Liver (tissue), 9 donors: Measurements from ENCODE around the gene PSMD4. TPM values are rescaled to one million over a fixed set of nuclear protein-coding genes. Genes with fewer than 3 reads are reported as not detected.

ENCODE experiments used
- DNase-seq: peaks from one replicate; pipeline ENCODE4 v3.0.0-alpha.2; 2017; ENCODE audit warnings: low spot score
- H3K27ac ChIP-seq, 2 donors: one replicate each; pipeline ENCODE4 v1.7.0; 2013; ENCODE audit warnings: inconsistent platforms in 2 of 2, low read length in 2 of 2, control low read depth in 1 of 2, low read depth in 1 of 2, mild to moderate bottlenecking in 1 of 2
- H3K27me3 ChIP-seq, 4 donors: one replicate each; pipeline versions ENCODE4 v1.6.1 to v1.7.0; 2013; ENCODE audit warnings: low read length in 3 of 4, inconsistent platforms in 1 of 4, mild to moderate bottlenecking in 1 of 4, moderate library complexity in 1 of 4; ENCODE audit not compliant: control insufficient read depth in 4 of 4, insufficient read depth in 4 of 4
- H3K36me3 ChIP-seq, 4 donors: one replicate each; pipeline versions ENCODE4 v1.6.1 to v1.7.0; 2013; ENCODE audit warnings: low read length in 3 of 4, mild to moderate bottlenecking in 3 of 4, low read depth in 1 of 4, moderate library complexity in 1 of 4; ENCODE audit not compliant: control insufficient read depth in 4 of 4, insufficient read depth in 3 of 4
- H3K4me1 ChIP-seq, 4 donors: one replicate each; pipeline versions ENCODE4 v1.6.1 to v1.7.0; 2013; ENCODE audit warnings: low read length in 3 of 4, mild to moderate bottlenecking in 3 of 4, moderate library complexity in 1 of 4; ENCODE audit not compliant: control insufficient read depth in 4 of 4, insufficient read depth in 4 of 4
- H3K4me3 ChIP-seq, 3 donors: one replicate each; pipeline versions ENCODE4 v1.6.1 to v1.7.0; 2013; ENCODE audit warnings: low read length in 3 of 3, control low read depth in 1 of 3, low read depth in 1 of 3, mild to moderate bottlenecking in 1 of 3
- H3K9ac ChIP-seq, 2 donors: one replicate each; pipeline ENCODE4 v1.7.0; 2013; ENCODE audit warnings: low read length in 2 of 2, mild to moderate bottlenecking in 2 of 2, moderate library complexity in 2 of 2, control low read depth in 1 of 2, low read depth in 1 of 2
- H3K9me3 ChIP-seq, 4 donors: one replicate each; pipeline versions ENCODE4 v1.6.1 to v1.7.0; 2013; ENCODE audit warnings: low read length in 3 of 4; ENCODE audit not compliant: control insufficient read depth in 4 of 4
- ATF3 ChIP-seq: IDR thresholded peaks from 2 replicates; pipeline ENCODE4 v1.6.1; 2016; ENCODE audit warnings: antibody characterized with exemption
- CTCF ChIP-seq: fragments of 150-350 bp; IDR thresholded peaks from 2 replicates; pipeline ENCODE4 v1.5.1; 2017; ENCODE audit warnings: improper control_type of control experiment, low read depth, low read length; ENCODE audit not compliant: missing input control
- EGR1 ChIP-seq, 2 donors: IDR thresholded peaks; 2 replicates each; pipeline ENCODE4 v1.6.1; 2016 to 2018; ENCODE audit warnings: antibody characterized with exemption in 2 of 2, low read depth in 2 of 2
- FOXA1 ChIP-seq: IDR thresholded peaks from 2 replicates; pipeline ENCODE4 v1.6.1; 2016; ENCODE audit warnings: antibody characterized with exemption
- FOXA2 ChIP-seq: IDR thresholded peaks from 2 replicates; pipeline ENCODE4 v1.6.1; 2016; ENCODE audit warnings: antibody characterized with exemption
- GABPA ChIP-seq, 2 donors: IDR thresholded peaks in 1 of 2; conservative IDR thresholded peaks in 1 of 2; 2 replicates each; pipeline ENCODE4 v1.6.1; 2016; ENCODE audit warnings: antibody characterized with exemption in 2 of 2, mild to moderate bottlenecking in 1 of 2, moderate library complexity in 1 of 2
- HNF4G ChIP-seq: IDR thresholded peaks from 2 replicates; pipeline ENCODE4 v1.6.1; 2016; ENCODE audit warnings: antibody characterized with exemption
- JUND ChIP-seq, 2 donors: IDR thresholded peaks; 2 replicates each; pipeline ENCODE4 v1.6.1; 2016; ENCODE audit warnings: antibody characterized with exemption in 2 of 2
- MAX ChIP-seq: IDR thresholded peaks from 2 replicates; pipeline ENCODE4 v1.6.1; 2016; ENCODE audit warnings: antibody characterized with exemption
- NR2F2 ChIP-seq: IDR thresholded peaks from 2 replicates; pipeline ENCODE4 v1.6.1; 2016; ENCODE audit warnings: antibody characterized with exemption
- RAD21 ChIP-seq, 2 donors: IDR thresholded peaks; 2 replicates each; pipeline ENCODE4 v1.6.1; 2016; ENCODE audit warnings: antibody characterized with exemption in 2 of 2, mild to moderate bottlenecking in 2 of 2
- REST ChIP-seq: IDR thresholded peaks from 2 replicates; pipeline ENCODE4 v1.6.1; 2016; ENCODE audit warnings: antibody characterized with exemption, mild to moderate bottlenecking
- RXRA ChIP-seq, 2 donors: IDR thresholded peaks; 2 replicates each; pipeline ENCODE4 v1.6.1; 2017 to 2018; ENCODE audit warnings: antibody characterized with exemption in 2 of 2, mild to moderate bottlenecking in 1 of 2
- SP1 ChIP-seq: IDR thresholded peaks from 2 replicates; pipeline ENCODE4 v1.6.1; 2018; ENCODE audit warnings: antibody characterized with exemption, mild to moderate bottlenecking
- YY1 ChIP-seq: IDR thresholded peaks from 2 replicates; pipeline ENCODE4 v1.6.1; 2016; ENCODE audit warnings: antibody characterized with exemption, mild to moderate bottlenecking
- ZBTB33 ChIP-seq: IDR thresholded peaks from 2 replicates; pipeline ENCODE4 v1.6.1; 2016; ENCODE audit warnings: antibody characterized with exemption
- WGBS: extraction: QIAGEN DNeasy Blood & Tissue Kit; methylation state at CpG from one replicate; pipeline ENCODE4 v1.1.7; 2013; 5-methylcytosine and 5-hydroxymethylcytosine counted together
- polyA plus RNA-seq, 2 donors: library from polyadenylated mRNA; stranded (reverse) in 1 of 2; unstranded in 1 of 2; fragments of 200-250 nt in 1 of 2; fragments of >200 nt in 1 of 2; fragmentation: Nextera tagmentation in 1 of 2; extraction: Ambion mirVana in 1 of 2; gene quantifications; one replicate each; pipeline versions ENCODE4 v1.2.1 to v1.2.3, GENCODE V29; 2013 to 2015
- total RNA-seq, 2 donors: library from RNA; depleted of rRNA; stranded (reverse); fragments of >200 nt; gene quantifications; one replicate each; pipeline ENCODE4 v1.2.3, GENCODE V29; 2014
- donor health status: healthy.
- donor health status: healthy.
- donor health status: healthy.
- donor health status: healthy.
- donor health status: healthy.

The PSMD4 gene
- total and polyA plus RNA-seq, 4 donors = 77.7 to 108 (median 87.0) TPM

GRCh38 chr1:151238467-151238739 is 16.1 kb upstream of the PSMD4 start:
- no peak for DNase-seq
- no peak overlapping the region for H3K27ac ChIP-seq
- no peaks in the 10 kb centered on the region for H3K4me1 ChIP-seq
- no peak overlapping the region for H3K9ac ChIP-seq
- WGBS = 85% methylated on average over 1 of the region's 1 CpG
- peaks cover 27 to 89% (median 74%) of the 10 kb centered on the region in 4 donors for H3K36me3 ChIP-seq
- H3K27me3 ChIP-seq = no peaks in the 10 kb centered on the region
- H3K4me3 ChIP-seq = no peak overlapping the region
- TF ChIP-seq FOXA2 (no peak), ATF3 (no peak), HNF4G (no peak), NR2F2 (no peak), FOXA1 (no peak), REST (no peak), RXRA (IDR thresholded peaks at IDR 0.05) (no peak), ZBTB33 (no peak), JUND (IDR thresholded peaks at IDR 0.05) (no peak), CTCF (no peak), MAX (no peak), RAD21 (IDR thresholded peaks at IDR 0.05) (no peak), YY1 (no peak), GABPA (IDR thresholded peaks at IDR 0.05 in 1 of 2, conservative IDR thresholded peaks at IDR 0.05 in 1 of 2) (no peak), SP1 (no peak)
- no peaks in the 10 kb centered on the region for H3K9me3 ChIP-seq

- no peak for DNase-seq
- TF ChIP-seq FOXA1 = no peak
- TF ChIP-seq REST = no peak
- no peak for TF ChIP-seq GABPA (IDR thresholded peaks at IDR 0.05 in 1 of 2, conservative IDR thresholded peaks at IDR 0.05 in 1 of 2)
- no peak for TF ChIP-seq RAD21 (IDR thresholded peaks at IDR 0.05)
- TF ChIP-seq EGR1 (IDR thresholded peaks at IDR 0.05; ENCODE audit: low read depth in 2 of 2) = no peak
- Histone ChIP-seq H3K27me3 (no peaks in the 10 kb centered on the region), H3K27ac (no peak overlapping the region), H3K9me3 (no peaks in the 10 kb centered on the region), H3K4me3 (no peak overlapping the region), H3K9ac (no peak overlapping the region), H3K4me1 (no peaks in the 10 kb centered on the region), H3K36me3 (peaks cover 24 to 84% (median 64%) of the 10 kb centered on the region in 4 donors)
- 94% methylated on average over 2 of the region's 2 CpGs for WGBS
These were observed 12.1 kb upstream of the PSMD4 start for GRCh38 chr1:151242442-151242841.
